ENCODE measurements around the gene BACE2.

DNA sequence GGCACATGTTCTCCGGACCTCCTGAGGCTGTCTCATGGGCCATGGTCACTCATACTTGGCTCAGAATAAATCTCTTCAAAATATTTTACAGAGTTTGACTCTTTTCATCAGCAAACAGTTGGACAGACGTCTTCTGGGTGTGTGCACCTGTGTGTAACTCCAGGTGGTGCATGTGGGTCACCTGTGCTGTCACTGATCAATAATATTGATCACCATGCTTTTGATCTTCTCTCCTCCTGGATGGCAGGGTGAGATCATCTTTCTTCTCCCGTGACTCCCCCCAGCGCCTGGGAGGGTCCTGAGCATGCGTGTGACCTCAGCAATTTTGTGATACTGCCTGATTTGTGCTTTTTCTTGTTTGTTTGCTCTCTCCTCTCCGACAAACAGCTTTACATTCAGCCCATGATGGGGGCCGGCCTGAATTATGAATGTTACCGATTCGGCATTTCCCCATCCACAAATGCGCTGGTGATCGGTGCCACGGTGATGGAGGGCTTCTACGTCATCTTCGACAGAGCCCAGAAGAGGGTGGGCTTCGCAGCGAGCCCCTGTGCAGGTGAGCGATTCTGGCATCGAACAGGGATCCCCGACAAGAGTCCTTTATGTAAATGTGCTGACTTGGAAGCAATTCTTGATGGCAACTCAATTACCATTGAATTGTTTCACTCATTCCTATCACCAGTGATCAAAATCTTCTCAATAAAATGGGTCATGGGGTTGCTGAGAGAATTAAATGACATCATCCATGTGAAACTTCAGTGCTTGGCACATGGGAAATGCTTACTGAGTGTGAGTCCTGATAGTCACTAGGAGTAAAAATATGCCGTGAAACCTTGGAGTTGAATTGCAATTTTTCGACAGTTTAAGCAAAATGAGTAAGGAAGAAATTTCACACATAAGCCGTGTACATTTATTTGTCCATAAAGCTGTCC, 89.1 kb downstream of the BACE2 start:
- TF ChIP-seq CTCF (IDR thresholded peaks at IDR 0.05) (no peak), POLR2A (IDR thresholded peaks at IDR 0.05) (no peak)

All from right lobe of liver (tissue), 4 donors.